Astrocyte of the spinal cord (primary cell): ENCODE results near the gene AMTN.

Source experiments
- DNase-seq: peaks from one replicate; pipeline ENCODE4 v3.0.0; 2011; ENCODE audit warnings: low read depth, low spot score
- H3K4me3 ChIP-seq: 2 replicates; pipeline ENCODE4 v1.5.1; 2011; ENCODE audit warnings: low read depth, mild to moderate bottlenecking, low read length, moderate library complexity
- CTCF ChIP-seq: IDR thresholded peaks from 2 replicates; pipeline ENCODE4 v1.5.1; 2012; ENCODE audit warnings: low read depth, mild to moderate bottlenecking, low read length, inconsistent platforms
- in situ Hi-C: cut with HindIII; loops from 2 replicates; pipeline ENCODE4 v1.10.0; 2017; ENCODE audit warnings: low sequenced_read_pairs

AMTN gene

GRCh38 chr4:70577220-70577927 is 59.0 kb downstream of the AMTN start:
- no peak for DNase-seq
- in situ Hi-C loops: no loop called here
- no peak overlapping the region for H3K4me3 ChIP-seq
- no peak for TF ChIP-seq CTCF

DNA sequence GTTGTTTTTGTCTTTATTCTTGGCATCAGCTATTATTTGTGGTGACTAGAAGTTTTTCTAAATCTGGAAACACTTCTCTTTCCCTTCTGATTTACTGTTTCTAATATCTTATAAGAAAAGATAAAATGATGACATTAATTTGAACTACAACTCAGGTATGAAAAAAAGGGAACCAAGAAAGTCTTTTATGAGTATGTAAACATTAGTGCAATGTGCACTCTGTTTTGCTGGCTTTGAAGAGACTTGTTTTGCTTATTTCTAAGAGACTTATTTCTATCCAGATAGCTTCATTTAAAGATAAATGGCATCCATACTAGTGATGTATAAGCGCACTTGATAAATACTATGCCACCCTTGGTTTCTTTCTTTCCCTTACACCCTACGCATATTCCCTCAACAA is 63.6 kb downstream of the AMTN start:
- TF ChIP-seq CTCF: no peak
- no peak for DNase-seq
- in situ Hi-C loops: no loop called here
- no peak overlapping the region for H3K4me3 ChIP-seq
